Astrocyte of the spinal cord (primary cell): Measurements from ENCODE around the gene RAB3D.

Source experiments
- DNase-seq: peaks from one replicate; pipeline ENCODE4 v3.0.0; 2011; ENCODE audit warnings: low read depth, low spot score
- H3K4me3 ChIP-seq: 2 replicates; pipeline ENCODE4 v1.5.1; 2011; ENCODE audit warnings: low read depth, mild to moderate bottlenecking, low read length, moderate library complexity
- in situ Hi-C: cut with HindIII; loops from 2 replicates; pipeline ENCODE4 v1.10.0; 2017; ENCODE audit warnings: low sequenced_read_pairs
- TF ChIP-seq, protein P1 (sequence below): IDR thresholded peaks from 2 replicates; pipeline ENCODE4 v1.5.1; 2012; ENCODE audit warnings: low read depth, mild to moderate bottlenecking, low read length, inconsistent platforms

RAB3D gene

DNA sequence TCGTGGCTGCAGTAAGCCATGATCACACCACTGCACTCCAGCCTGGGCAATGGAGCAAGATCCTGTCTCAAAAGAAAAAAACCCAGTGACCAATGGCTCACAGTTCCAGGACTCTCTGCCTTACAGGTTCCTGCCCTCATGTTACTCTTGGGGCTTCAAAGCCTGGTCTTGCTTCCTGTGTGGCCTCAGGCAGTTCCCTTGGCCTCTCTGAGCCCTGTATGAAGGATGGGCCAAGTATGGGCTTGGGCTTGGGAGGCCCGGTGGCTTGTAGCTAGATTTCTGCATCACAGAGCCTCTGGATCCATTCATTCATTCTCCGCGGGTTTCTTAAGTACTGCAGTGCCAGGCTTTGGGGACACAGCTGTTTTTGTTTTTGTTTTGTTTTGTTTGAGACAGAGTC lies 44.3 kb downstream of the RAB3D start:
- in situ Hi-C loops = no loop called here
- TF ChIP-seq, protein P1, sequence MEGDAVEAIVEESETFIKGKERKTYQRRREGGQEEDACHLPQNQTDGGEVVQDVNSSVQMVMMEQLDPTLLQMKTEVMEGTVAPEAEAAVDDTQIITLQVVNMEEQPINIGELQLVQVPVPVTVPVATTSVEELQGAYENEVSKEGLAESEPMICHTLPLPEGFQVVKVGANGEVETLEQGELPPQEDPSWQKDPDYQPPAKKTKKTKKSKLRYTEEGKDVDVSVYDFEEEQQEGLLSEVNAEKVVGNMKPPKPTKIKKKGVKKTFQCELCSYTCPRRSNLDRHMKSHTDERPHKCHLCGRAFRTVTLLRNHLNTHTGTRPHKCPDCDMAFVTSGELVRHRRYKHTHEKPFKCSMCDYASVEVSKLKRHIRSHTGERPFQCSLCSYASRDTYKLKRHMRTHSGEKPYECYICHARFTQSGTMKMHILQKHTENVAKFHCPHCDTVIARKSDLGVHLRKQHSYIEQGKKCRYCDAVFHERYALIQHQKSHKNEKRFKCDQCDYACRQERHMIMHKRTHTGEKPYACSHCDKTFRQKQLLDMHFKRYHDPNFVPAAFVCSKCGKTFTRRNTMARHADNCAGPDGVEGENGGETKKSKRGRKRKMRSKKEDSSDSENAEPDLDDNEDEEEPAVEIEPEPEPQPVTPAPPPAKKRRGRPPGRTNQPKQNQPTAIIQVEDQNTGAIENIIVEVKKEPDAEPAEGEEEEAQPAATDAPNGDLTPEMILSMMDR = no peak
- no peak for DNase-seq
- H3K4me3 ChIP-seq = no peak overlapping the region

DNA sequence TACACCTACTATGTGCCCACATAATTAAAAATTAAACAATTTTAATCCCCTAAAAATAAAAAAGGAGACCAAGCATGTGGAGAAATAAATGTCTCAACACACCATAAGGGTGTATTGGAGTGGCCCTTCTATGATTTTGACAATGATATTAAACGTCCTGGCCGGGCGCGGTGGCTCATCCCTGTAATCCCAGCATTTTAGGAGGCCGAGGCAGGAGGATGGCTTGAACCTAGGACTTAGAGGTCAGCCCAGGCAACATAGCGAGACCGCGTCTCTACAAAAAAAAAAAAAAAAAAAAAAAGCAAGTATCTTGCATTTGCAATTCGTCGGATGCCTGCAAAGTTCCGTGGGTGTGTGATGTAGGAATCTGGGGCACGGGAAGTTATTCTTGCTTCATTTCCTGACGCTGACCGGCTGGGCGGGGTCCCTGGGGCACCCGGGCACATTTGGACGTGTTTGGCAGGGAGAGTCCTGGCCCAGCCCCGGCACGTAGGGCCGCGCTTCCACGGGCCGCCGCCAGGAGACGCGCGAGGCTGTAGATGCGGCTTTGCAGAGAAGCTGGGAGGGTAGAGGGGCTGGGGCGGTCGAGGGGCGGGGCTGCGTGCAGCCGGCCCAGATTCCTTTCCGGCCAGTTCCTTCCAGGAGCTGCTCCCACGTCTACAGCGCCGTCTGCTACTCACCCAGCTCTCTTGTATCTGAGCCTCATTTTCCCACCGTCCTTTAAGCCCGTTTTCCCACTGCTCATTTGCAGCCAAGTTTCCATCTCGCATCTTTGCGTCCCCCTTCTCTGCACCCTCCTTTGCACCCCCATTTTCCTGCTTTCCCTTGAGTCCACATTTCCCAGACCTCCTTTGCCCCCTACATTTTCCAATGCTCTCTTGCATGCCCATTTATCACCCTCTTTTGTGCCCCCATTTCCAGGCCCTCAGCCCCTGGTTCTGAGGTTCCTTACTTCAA lies 45.7 kb downstream of the RAB3D start:
- DNase-seq = peak; percentile 88
- in situ Hi-C loops = no loop called here
- TF ChIP-seq, protein P1 = peak; percentile 99
- H3K4me3 ChIP-seq = peak overlapping the region; percentile 26

DNA sequence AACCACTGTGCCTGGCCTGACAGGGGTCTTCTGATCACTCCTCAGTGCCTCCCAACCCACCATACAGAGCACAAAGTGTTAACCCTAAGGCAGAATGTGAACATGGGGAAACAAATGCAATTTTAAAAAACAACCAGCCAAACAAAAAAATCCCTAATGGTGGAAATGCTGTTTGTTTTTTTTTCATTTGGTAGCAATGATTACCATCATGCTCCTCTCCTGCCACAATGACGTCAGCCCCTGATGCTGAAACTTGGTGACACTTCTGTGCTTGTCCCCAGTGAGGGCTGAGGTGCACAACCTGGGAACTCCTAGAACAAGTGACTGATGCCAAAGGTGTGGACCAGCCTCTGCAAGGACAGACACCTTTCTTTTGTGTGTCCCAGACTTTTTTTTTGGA lies 47.5 kb downstream of the RAB3D start:
- DNase-seq = no peak
- H3K4me3 ChIP-seq = no peak overlapping the region
- in situ Hi-C loops = no loop called here
- TF ChIP-seq, protein P1 = no peak

DNA sequence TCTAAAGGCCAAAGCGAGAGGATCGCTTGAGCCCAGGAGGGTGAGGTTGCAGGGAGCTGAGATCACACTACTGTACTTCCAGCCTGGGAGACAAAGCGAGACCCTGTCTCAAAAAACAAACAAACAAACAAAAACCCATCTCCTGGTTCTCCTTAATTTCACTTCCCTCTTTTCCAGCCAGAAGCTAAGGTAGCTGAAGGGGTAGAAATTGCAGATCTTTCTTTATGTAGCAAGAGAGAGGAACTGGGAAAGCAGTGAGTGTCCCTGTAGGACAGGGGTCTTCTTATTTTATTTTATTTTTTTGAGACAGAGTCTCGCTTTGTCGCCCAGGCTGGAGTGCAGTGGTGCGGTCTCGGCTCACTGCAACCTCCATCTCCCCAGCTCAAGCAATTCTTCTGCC lies 48.0 kb downstream of the RAB3D start:
- no peak overlapping the region for H3K4me3 ChIP-seq
- no peak for DNase-seq
- in situ Hi-C loops = no loop called here
- TF ChIP-seq, protein P1 = no peak

DNA sequence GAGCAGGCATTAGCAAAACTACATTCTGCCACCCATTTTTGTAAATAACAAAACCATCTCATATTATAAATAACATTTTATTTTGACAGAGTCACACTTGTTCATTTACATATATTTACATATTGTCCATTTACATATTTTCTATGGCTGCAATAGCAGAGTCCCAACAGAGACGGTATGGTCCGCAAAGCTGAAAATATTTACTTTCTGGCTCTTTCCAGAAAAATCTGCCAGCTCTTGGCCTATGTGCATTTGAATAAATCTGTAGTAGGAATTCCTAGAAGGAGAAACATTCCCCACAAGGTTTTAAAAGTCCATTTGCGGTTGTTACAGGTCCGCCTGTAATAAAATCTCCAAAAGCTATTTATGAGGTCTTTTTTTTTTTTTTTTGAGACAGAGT lies 49.2 kb downstream of the RAB3D start:
- DNase-seq = no peak
- TF ChIP-seq, protein P1 = no peak
- in situ Hi-C loops = no loop called here
- no peak overlapping the region for H3K4me3 ChIP-seq

DNA sequence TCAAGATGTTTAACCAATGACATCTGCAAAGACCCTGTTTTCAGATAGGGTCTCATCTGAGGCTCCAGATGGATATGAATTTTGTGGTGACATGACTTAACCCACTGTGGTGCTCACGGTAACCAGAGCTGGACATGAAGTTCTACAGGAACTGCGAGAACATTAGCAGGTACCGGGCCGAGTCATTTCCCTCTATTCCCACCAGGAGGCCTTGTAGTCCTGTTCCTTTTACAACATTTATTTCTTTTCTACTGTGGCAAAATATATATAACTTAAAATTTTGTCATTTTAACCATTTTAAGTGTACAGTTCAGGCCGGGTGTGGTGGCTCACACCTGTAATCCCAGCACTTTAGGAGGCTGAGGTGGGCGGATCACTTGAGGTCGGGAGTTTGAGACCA lies 51.1 kb downstream of the RAB3D start:
- no peak overlapping the region for H3K4me3 ChIP-seq
- in situ Hi-C loops = no loop called here
- DNase-seq = peak; percentile 33
- TF ChIP-seq, protein P1 = peak; percentile 71
